Activated gamma-delta T cell (primary cell): ENCODE results near the gene ASPRV1.

Source experiments
- DNase-seq: peaks from one replicate; lab custom pipeline; 2025; lab: John Stamatoyannopoulos, UW

Gene ASPRV1

GRCh38 chr2:69988086-69988635 lies 26.7 kb upstream of the ASPRV1 start:
- DNase-seq: no peak

- no peak for DNase-seq
Observed at GRCh38 chr2:69986691-69987090, 25.3 kb upstream of the ASPRV1 start.

GRCh38 chr2:69985688-69986087 lies 24.3 kb upstream of the ASPRV1 start:
- DNase-seq: no peak

GRCh38 chr2:69985216-69985615 lies 23.8 kb upstream of the ASPRV1 start:
- DNase-seq: no peak

- DNase-seq: no peak
Observed at GRCh38 chr2:69983392-69983966, 22.0 kb upstream of the ASPRV1 start.

GRCh38 chr2:69979902-69980807 lies 18.7 kb upstream of the ASPRV1 start:
- DNase-seq: no peak

GRCh38 chr2:69977906-69978482 lies 16.6 kb upstream of the ASPRV1 start:
- no peak for DNase-seq

GRCh38 chr2:69977186-69977585 lies 15.8 kb upstream of the ASPRV1 start:
- no peak for DNase-seq

GRCh38 chr2:69975853-69976462 lies 14.5 kb upstream of the ASPRV1 start:
- no peak for DNase-seq

- DNase-seq: no peak
Observed at GRCh38 chr2:69975136-69975852, 13.9 kb upstream of the ASPRV1 start.

GRCh38 chr2:69973335-69973735 lies 11.9 kb upstream of the ASPRV1 start:
- DNase-seq: no peak

GRCh38 chr2:69972822-69973221 lies 11.4 kb upstream of the ASPRV1 start:
- DNase-seq: no peak

GRCh38 chr2:69969991-69970390 lies 8.6 kb upstream of the ASPRV1 start:
- no peak for DNase-seq

- DNase-seq: no peak
Observed at GRCh38 chr2:69969126-69969983, 7.9 kb upstream of the ASPRV1 start.

GRCh38 chr2:69968609-69969008 lies 7.2 kb upstream of the ASPRV1 start:
- DNase-seq: no peak

GRCh38 chr2:69966496-69966895 lies 5.1 kb upstream of the ASPRV1 start:
- no peak for DNase-seq

- DNase-seq: no peak
Observed at GRCh38 chr2:69965756-69966445, 4.5 kb upstream of the ASPRV1 start.

- no peak for DNase-seq
Observed at GRCh38 chr2:69964353-69964841, 3.0 kb upstream of the ASPRV1 start.

- no peak for DNase-seq
Observed at GRCh38 chr2:69962986-69963730, 1.7 kb upstream of the ASPRV1 start.
